Measurements from ENCODE around the gene BCKDK.

- no peak for TF ChIP-seq CTCF (IDR thresholded peaks at IDR 0.05)
- TF ChIP-seq POLR2A (IDR thresholded peaks at IDR 0.05) = no peak
These were observed 10.3 kb downstream of the BCKDK start for GRCh38 chr16:31118223-31119155.
